GM19463 (cell line): Measurements from ENCODE around the gene UTP25.
A peak's percentile ranks its signal among the peaks of the same experiment; 100 is the strongest.

Experiments
- ATAC-seq: cut with Tn5 transposase; IDR thresholded peaks from one replicate; pipeline ENCODE4 v1.9.1; 2021; ENCODE audit warnings: mild to moderate bottlenecking, moderate library complexity; ENCODE audit not compliant: unreplicated experiment

Gene UTP25

GRCh38 chr1:209838537-209838936 lies 10.8 kb downstream of the UTP25 start:
- no peak for ATAC-seq

GRCh38 chr1:209839875-209840546 lies 12.2 kb downstream of the UTP25 start:
- no peak for ATAC-seq

- no peak for ATAC-seq
These were observed 12.8 kb downstream of the UTP25 start for GRCh38 chr1:209840611-209841010.

- ATAC-seq = no peak
These were observed 17.1 kb downstream of the UTP25 start for GRCh38 chr1:209844695-209845407.

GRCh38 chr1:209845408-209845725 lies 17.6 kb downstream of the UTP25 start:
- ATAC-seq = no peak

- no peak for ATAC-seq
These were observed 21.6 kb downstream of the UTP25 start for GRCh38 chr1:209849388-209849787.

- peak; percentile 58 for ATAC-seq
These were observed 22.7 kb downstream of the UTP25 start for GRCh38 chr1:209850342-209850979.

- no peak for ATAC-seq
These were observed 25.9 kb downstream of the UTP25 start for GRCh38 chr1:209853676-209854075.

GRCh38 chr1:209854196-209854595 lies 26.4 kb downstream of the UTP25 start:
- ATAC-seq = no peak

GRCh38 chr1:209855006-209855405 lies 27.2 kb downstream of the UTP25 start:
- no peak for ATAC-seq

GRCh38 chr1:209855623-209856022 lies 27.9 kb downstream of the UTP25 start:
- ATAC-seq = no peak

- no peak for ATAC-seq
These were observed 30.9 kb downstream of the UTP25 start for GRCh38 chr1:209858561-209859103.

GRCh38 chr1:209860293-209860881 lies 32.6 kb downstream of the UTP25 start:
- ATAC-seq = peak; percentile 95

GRCh38 chr1:209861242-209861641 lies 33.5 kb downstream of the UTP25 start:
- ATAC-seq = no peak

- no peak for ATAC-seq
These were observed 34.9 kb downstream of the UTP25 start for GRCh38 chr1:209862391-209863356.

GRCh38 chr1:209863766-209864485 lies 36.2 kb downstream of the UTP25 start:
- no peak for ATAC-seq

GRCh38 chr1:209866201-209866600 lies 38.4 kb downstream of the UTP25 start:
- no peak for ATAC-seq

GRCh38 chr1:209869291-209870149 lies 41.7 kb downstream of the UTP25 start:
- no peak for ATAC-seq
